Aorta (tissue), 5 donors: ENCODE measurements around the gene IL3RA. TPM values are rescaled to one million over a fixed set of nuclear protein-coding genes. Genes with fewer than 3 reads are reported as not detected.

ENCODE experiments used
- ATAC-seq: fragments of 200-7000 bp; cut with Tn5 transposase; one replicate; pipeline ENCODE4 v1.9.1; 2022; ENCODE audit warnings: moderate library complexity; ENCODE audit not compliant: low FRiP score
- DNase-seq, 2 donors: peaks; one replicate each; pipeline ENCODE4 v3.0.0-alpha.2; 2020
- H3K27ac ChIP-seq, 2 donors: one replicate each; pipeline ENCODE4 v1.5.1; 2013; ENCODE audit warnings: low read length in 2 of 2, mild to moderate bottlenecking in 2 of 2, moderate library complexity in 2 of 2, control low read depth in 1 of 2, inconsistent platforms in 1 of 2, low read depth in 1 of 2
- H3K27me3 ChIP-seq, 2 donors: one replicate each; pipeline ENCODE4 v1.6.1; 2013; ENCODE audit warnings: control low read depth in 1 of 2, low read length in 1 of 2, mild to moderate bottlenecking in 1 of 2, moderate library complexity in 1 of 2; ENCODE audit not compliant: insufficient read depth in 2 of 2, control insufficient read depth in 1 of 2
- H3K36me3 ChIP-seq, 2 donors: one replicate each; pipeline ENCODE4 v1.6.1; 2013; ENCODE audit warnings: control low read depth in 1 of 2, low read length in 1 of 2, mild to moderate bottlenecking in 1 of 2; ENCODE audit not compliant: insufficient read depth in 2 of 2, control insufficient read depth in 1 of 2
- H3K4me1 ChIP-seq, 2 donors: one replicate each; pipeline ENCODE4 v1.6.1; 2013; ENCODE audit warnings: low read length in 2 of 2, control low read depth in 1 of 2, mild to moderate bottlenecking in 1 of 2, moderate library complexity in 1 of 2; ENCODE audit not compliant: insufficient read depth in 2 of 2, control insufficient read depth in 1 of 2
- H3K4me3 ChIP-seq, 2 donors: one replicate each; pipeline ENCODE4 v1.5.1; 2013; ENCODE audit warnings: low read length in 2 of 2, control low read depth in 1 of 2, mild to moderate bottlenecking in 1 of 2
- H3K9me3 ChIP-seq: one replicate; pipeline ENCODE4 v1.6.1; 2013; ENCODE audit warnings: mild to moderate bottlenecking, low read length; ENCODE audit not compliant: control insufficient read depth
- WGBS, 2 donors: extraction: QIAGEN DNeasy Blood & Tissue Kit; methylation state at CpG; one replicate each; pipeline ENCODE4 v1.1.7; 2013; 5-methylcytosine and 5-hydroxymethylcytosine counted together
- intact Hi-C, 2 donors: fragments of 100-400 bp; cut with DNase I; formaldehyde crosslinking; loops; one replicate each; pipeline versions ENCODE4 v1.14.2 to v1.15.0; 2022
- polyA plus RNA-seq, 2 donors: library from polyadenylated mRNA; stranded (reverse); fragments of 200-250 nt; gene quantifications; one replicate each; pipeline ENCODE4 v1.2.3, GENCODE V29; 2013
- total RNA-seq, 2 donors: library from RNA; stranded (reverse); fragmentation: NEBNext Ultra II Directional; extraction: Animal tissue kit (Norgen Biotek cat#: 25700); gene quantifications; one replicate each; pipeline ENCODE4 v1.2.1, GENCODE V29; 2021
- donor health status: healthy with polysubstance abuse.
- donor health status: Bipolar disorder and iron deficiency.
- donor health status: DM: no; HTN: no; CAD: no.
- donor health status: DM: no; HTN: no; CAD: no.
- donor health status: DM: yes; HTN: yes; CAD: no.

Gene IL3RA
- total and polyA plus RNA-seq, 4 donors, result 0.95 to 21.9 (median 6.3) TPM; not detected in 1

- ATAC-seq (no peak), DNase-seq (peak; percentile 15 to 44)
- no peak overlapping the region for H3K27ac ChIP-seq
- intact Hi-C loops, result no loop called here
- peaks cover 3 to 8% of the 10 kb centered on the region in 2 donors for H3K36me3 ChIP-seq
- no peaks in the 10 kb centered on the region for H3K4me1 ChIP-seq
- H3K27me3 ChIP-seq, result no peaks in the 10 kb centered on the region
- H3K4me3 ChIP-seq, result no peak overlapping the region
- WGBS, 2 donors, result 69 to 75% methylated on average over 12 of the region's 12 CpGs
- H3K9me3 ChIP-seq, result no peaks in the 10 kb centered on the region
Measured at GRCh38 chrX:1411326-1411725, 74.7 kb downstream of the IL3RA start.

GRCh38 chrX:1412551-1413161 is 76.1 kb downstream of the IL3RA start:
- Histone ChIP-seq H3K36me3 (peaks cover 0 to 3% of the 10 kb centered on the region in 2 donors), H3K4me1 (no peaks in the 10 kb centered on the region), H3K9me3 (no peaks in the 10 kb centered on the region), H3K27ac (no peak overlapping the region), H3K27me3 (no peaks in the 10 kb centered on the region), H3K4me3 (no peak overlapping the region)
- ATAC-seq, result no peak
- peak; percentile 49 to 68 for DNase-seq
- WGBS, 2 donors, result 90 to 93% methylated on average over 31 of the region's 31 CpGs
- intact Hi-C loops, result no loop called here

GRCh38 chrX:1416327-1416784 is 79.8 kb downstream of the IL3RA start:
- 70 to 80% methylated on average over 15 of the region's 15 CpGs for WGBS, 2 donors
- intact Hi-C loops, result no loop called here
- no peak overlapping the region for H3K4me3 ChIP-seq

GRCh38 chrX:1416965-1417760 is 80.6 kb downstream of the IL3RA start:
- intact Hi-C loops, result no loop called here
- H3K4me1 ChIP-seq, result no peaks in the 10 kb centered on the region
- WGBS, 2 donors, result 76 to 86% methylated on average over 14 of the region's 14 CpGs
- no peak overlapping the region for H3K27ac ChIP-seq
- H3K27me3 ChIP-seq, result no peaks in the 10 kb centered on the region
- ATAC-seq (no peak), DNase-seq (peak; percentile 4 to 27)
- H3K9me3 ChIP-seq, result peaks cover 2% of the 10 kb centered on the region
- peaks cover 2 to 6% of the 10 kb centered on the region in 2 donors for H3K36me3 ChIP-seq
- no peak overlapping the region for H3K4me3 ChIP-seq

More at GRCh38 chrX:1416327-1416784, 79.8 kb downstream of the IL3RA start:
- no peak overlapping the region for H3K27ac ChIP-seq
- no peaks in the 10 kb centered on the region for H3K27me3 ChIP-seq
- no peaks in the 10 kb centered on the region for H3K9me3 ChIP-seq
- no peaks in the 10 kb centered on the region for H3K4me1 ChIP-seq
- peaks cover 0 to 2% of the 10 kb centered on the region in 2 donors for H3K36me3 ChIP-seq
- DNase-seq (peak; percentile 9 to 13), ATAC-seq (no peak)

GRCh38 chrX:1417921-1418771 is 81.6 kb downstream of the IL3RA start:
- Histone ChIP-seq H3K4me1 (no peaks in the 10 kb centered on the region), H3K4me3 (no peak overlapping the region), H3K27ac (no peak overlapping the region), H3K9me3 (peaks cover 3% of the 10 kb centered on the region), H3K27me3 (no peaks in the 10 kb centered on the region), H3K36me3 (peaks cover 2 to 8% of the 10 kb centered on the region in 2 donors)
- intact Hi-C loops, result no loop called here
- ATAC-seq (no peak), DNase-seq (peak; percentile 35 to 48)
- WGBS, 2 donors, result 95 to 97% methylated on average over 17 to 20 of the region's 20 CpGs

GRCh38 chrX:1418901-1419544 is 82.4 kb downstream of the IL3RA start:
- Histone ChIP-seq H3K4me3 (no peak overlapping the region), H3K27me3 (no peaks in the 10 kb centered on the region), H3K36me3 (peaks cover 2 to 8% of the 10 kb centered on the region in 2 donors), H3K27ac (no peak overlapping the region), H3K9me3 (peaks cover 4% of the 10 kb centered on the region), H3K4me1 (no peaks in the 10 kb centered on the region)
- DNase-seq (peak; percentile 47 to 66), ATAC-seq (no peak)
- 92 to 94% methylated on average over 29 of the region's 29 CpGs for WGBS, 2 donors
- intact Hi-C loops, result no loop called here

GRCh38 chrX:1419545-1420355 is 83.2 kb downstream of the IL3RA start:
- H3K4me3 ChIP-seq, result no peak overlapping the region
- 89 to 90% methylated on average over 19 of the region's 19 CpGs for WGBS, 2 donors
- intact Hi-C loops, result no loop called here
- peaks cover 2 to 8% of the 10 kb centered on the region in 2 donors for H3K36me3 ChIP-seq
- ATAC-seq (no peak), DNase-seq (peak; percentile 37 to 59)
- H3K27me3 ChIP-seq, result no peaks in the 10 kb centered on the region
- peaks cover 4% of the 10 kb centered on the region for H3K9me3 ChIP-seq
- no peak overlapping the region for H3K27ac ChIP-seq
- no peaks in the 10 kb centered on the region for H3K4me1 ChIP-seq
